ENCODE data around the gene TAB2. TPM values are rescaled to one million over a fixed set of nuclear protein-coding genes. Genes with fewer than 3 reads are reported as not detected.

The TAB2 gene
- total and polyA plus RNA-seq, 2 donors (not counting 3 experiments of a cell fraction or from before 2014, with no cell fraction given): 26.0 to 37.4 TPM

GRCh38 chr6:149284904-149285303 is 32.6 kb upstream of the TAB2 start:
- intact Hi-C loops (cut with micrococcal nuclease): no loop called here
- FAIRE-seq: no peak
- ChIA-PET CTCF (no interaction called here), POLR2A (interaction anchor here (0.5 kb wide), 1 partner anchor 22 kb away, joined by 3 read pairs; no protein-coding TSS in a partner anchor)
- TF ChIP-seq POLR2A (IDR thresholded peaks at IDR 0.05; ENCODE audit: low read depth, low read length) (no peak), GATA2 (IDR thresholded peaks at IDR 0.05; ENCODE audit: insufficient read depth, insufficient read length, low read depth, low read length) (no peak), CTCF (IDR thresholded peaks at IDR 0.05; ENCODE audit: extremely low read depth in 1 of 2, insufficient read depth in 1 of 2, low read depth in 1 of 2, low read length in 2 of 2) (no peak), EZH2 (IDR thresholded peaks at IDR 0.05; ENCODE audit: borderline replicate concordance, low read depth, low read length, severe bottlenecking) (no peak), FOS (IDR thresholded peaks at IDR 0.05; ENCODE audit: borderline replicate concordance, insufficient read depth, low read length) (no peak), POLR2AphosphoS5 (IDR thresholded peaks at IDR 0.05; ENCODE audit: insufficient read depth, low read depth, low read length) (no peak), MAX (IDR thresholded peaks at IDR 0.05; ENCODE audit: insufficient read depth, insufficient read length) (no peak), MYC (IDR thresholded peaks at IDR 0.05; ENCODE audit: low read depth, low read length) (no peak), JUN (IDR thresholded peaks at IDR 0.05; ENCODE audit: borderline replicate concordance, insufficient read depth, insufficient read length, low read depth) (no peak)
- Histone ChIP-seq H3K79me2 (ENCODE audit: control insufficient read depth, insufficient read depth, low read length) (no peaks in the 10 kb centered on the region), H3K36me3 (ENCODE audit: control insufficient read depth in 2 of 2, extremely low read depth in 1 of 2, insufficient read depth in 2 of 2, low read length in 2 of 2) (no peaks in the 10 kb centered on the region), H3K27me3 (ENCODE audit: control insufficient read depth in 2 of 2, insufficient read depth in 2 of 2, low read length in 2 of 2) (peaks cover 3% of the 10 kb centered on the region in 2 experiments), H3K4me3 (replicated peaks in 1 of 3; ENCODE audit: insufficient read depth in 1 of 3, low read depth in 1 of 3, low read length in 3 of 3) (no peak overlapping the region), H3K27ac (ENCODE audit: insufficient read depth, low read depth, low read length) (no peak overlapping the region), H4K20me1 (replicated peaks; ENCODE audit: control insufficient read depth, extremely low read depth, insufficient read depth, low read length) (no peaks in the 10 kb centered on the region), H3K9ac (replicated peaks; ENCODE audit: extremely low read depth, insufficient read depth, low read length) (no peak overlapping the region), H3K9me1 (replicated peaks; ENCODE audit: control insufficient read depth, extremely low read depth, insufficient read depth, low read length) (no peaks in the 10 kb centered on the region), H2AFZ (ENCODE audit: low read depth, low read length) (no peak overlapping the region), H3K4me1 (ENCODE audit: control insufficient read depth, extremely low read depth, insufficient read depth, low read length) (no peaks in the 10 kb centered on the region), H3K4me2 (ENCODE audit: insufficient read depth, low read length) (no peak overlapping the region), H3K9me3 (replicated peaks; ENCODE audit: control insufficient read depth, insufficient read depth, low read length) (no peaks in the 10 kb centered on the region)
- dilution Hi-C loops (cut with MboI; ENCODE audit: extremely low pct_ligation_motif_present, low sequenced_read_pairs): no loop called here
- DNase-seq (ENCODE audit: low read depth, low spot score): no peak
- no TSS peak for BruUV-seq (replicated peaks)

All from endothelial cell of umbilical vein (primary cell).